ENCODE results near the gene KIF18B.
A peak's percentile ranks its signal among the peaks of the same experiment; 100 is the strongest.

KIF18B gene

GRCh38 chr17:44988044-44988942 is 40.7 kb upstream of the KIF18B start:
- no peak for DNase-seq (ENCODE audit: low read depth, low spot score)
- no peak for TF ChIP-seq CTCF (IDR thresholded peaks at IDR 0.05; ENCODE audit: low read depth, low read length)
- H3K4me3 ChIP-seq (ENCODE audit: low read depth, low read length): no peak overlapping the region
- in situ Hi-C loops (cut with HindIII; ENCODE audit: low sequenced_read_pairs): no loop called here

- in situ Hi-C loops (cut with HindIII; ENCODE audit: low sequenced_read_pairs): no loop called here
- no peak overlapping the region for H3K4me3 ChIP-seq (ENCODE audit: low read depth, low read length)
- TF ChIP-seq CTCF (IDR thresholded peaks at IDR 0.05; ENCODE audit: low read depth, low read length): no peak
- no peak for DNase-seq (ENCODE audit: low read depth, low spot score)
Observed at GRCh38 chr17:44983563-44983962, 36.0 kb upstream of the KIF18B start.

DNA sequence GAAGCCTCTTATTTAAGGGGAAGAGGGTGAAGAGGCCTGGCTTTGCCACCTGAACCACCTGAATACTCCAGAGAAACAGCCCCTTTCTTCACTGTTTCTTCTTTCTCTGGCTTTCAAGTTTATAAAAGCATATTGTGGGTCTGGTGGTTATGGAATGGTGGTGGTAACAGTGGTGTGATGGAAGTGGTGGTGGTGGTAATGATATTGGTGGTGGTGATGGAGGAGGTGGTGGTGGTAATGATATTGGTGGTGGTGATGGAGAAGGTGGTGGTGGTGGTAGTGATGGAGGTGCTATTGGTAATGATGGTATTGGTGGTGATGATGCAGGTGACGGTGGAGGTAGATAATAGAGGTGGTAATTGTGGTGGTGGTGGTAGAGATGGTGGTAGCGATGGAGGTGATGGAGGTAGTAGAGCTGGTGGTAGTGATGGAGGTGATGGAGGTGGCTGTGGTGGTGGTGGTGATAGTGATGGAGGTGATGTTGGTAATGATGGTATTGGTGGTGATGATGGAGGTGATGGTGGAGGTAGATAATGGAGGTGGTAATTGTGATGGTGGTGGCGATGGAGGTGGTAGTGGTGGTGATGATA is 34.6 kb upstream of the KIF18B start:
- no peak for TF ChIP-seq CTCF (IDR thresholded peaks at IDR 0.05; ENCODE audit: low read depth, low read length)
- in situ Hi-C loops (cut with HindIII; ENCODE audit: low sequenced_read_pairs): no loop called here
- DNase-seq (ENCODE audit: low read depth, low spot score): no peak
- H3K4me3 ChIP-seq (ENCODE audit: low read depth, low read length): no peak overlapping the region

DNA sequence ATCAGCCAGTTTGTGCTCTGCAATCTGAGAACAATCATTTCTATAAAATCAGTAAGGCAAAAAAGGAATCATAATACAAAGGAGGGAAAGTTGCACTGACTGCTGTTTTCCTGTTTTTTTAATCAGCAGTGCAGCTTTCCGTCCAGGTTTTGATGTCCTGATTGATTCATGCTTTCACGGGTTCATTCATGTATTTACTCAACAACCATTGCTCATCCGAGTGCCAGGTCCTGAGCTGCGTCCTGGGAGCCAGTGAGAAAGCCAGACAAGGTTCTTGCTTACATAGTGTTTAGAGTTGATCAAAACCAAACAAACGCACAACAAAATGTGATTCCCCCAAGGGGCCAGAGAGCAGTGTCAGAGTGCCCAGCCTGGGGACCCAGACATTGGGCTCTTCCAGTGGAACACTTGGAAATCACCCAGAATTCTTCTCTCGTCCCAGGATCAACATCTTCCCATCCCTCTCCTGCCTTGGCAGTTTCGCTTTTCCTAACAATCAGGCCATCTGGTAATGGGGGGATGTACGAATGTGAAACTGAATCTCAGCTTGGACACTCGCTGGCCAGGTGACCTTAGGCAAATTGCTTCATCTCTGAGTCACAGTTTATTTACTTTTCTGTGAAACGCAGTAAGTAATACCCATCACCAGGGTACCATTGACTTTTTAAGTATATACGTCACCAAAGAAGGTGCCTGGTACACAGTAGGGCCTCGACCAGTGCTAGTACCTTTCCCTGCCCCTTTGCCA is 33.8 kb upstream of the KIF18B start:
- TF ChIP-seq CTCF (IDR thresholded peaks at IDR 0.05; ENCODE audit: low read depth, low read length): no peak
- in situ Hi-C loops (cut with HindIII; ENCODE audit: low sequenced_read_pairs): no loop called here
- H3K4me3 ChIP-seq (ENCODE audit: low read depth, low read length): peak overlapping the region; percentile 3
- DNase-seq (ENCODE audit: low read depth, low spot score): peak; percentile 64

GRCh38 chr17:44979426-44979995 is 31.9 kb upstream of the KIF18B start:
- in situ Hi-C loops (cut with HindIII; ENCODE audit: low sequenced_read_pairs): no loop called here
- TF ChIP-seq CTCF (IDR thresholded peaks at IDR 0.05; ENCODE audit: low read depth, low read length): no peak
- H3K4me3 ChIP-seq (ENCODE audit: low read depth, low read length): no peak overlapping the region
- no peak for DNase-seq (ENCODE audit: low read depth, low spot score)

DNA sequence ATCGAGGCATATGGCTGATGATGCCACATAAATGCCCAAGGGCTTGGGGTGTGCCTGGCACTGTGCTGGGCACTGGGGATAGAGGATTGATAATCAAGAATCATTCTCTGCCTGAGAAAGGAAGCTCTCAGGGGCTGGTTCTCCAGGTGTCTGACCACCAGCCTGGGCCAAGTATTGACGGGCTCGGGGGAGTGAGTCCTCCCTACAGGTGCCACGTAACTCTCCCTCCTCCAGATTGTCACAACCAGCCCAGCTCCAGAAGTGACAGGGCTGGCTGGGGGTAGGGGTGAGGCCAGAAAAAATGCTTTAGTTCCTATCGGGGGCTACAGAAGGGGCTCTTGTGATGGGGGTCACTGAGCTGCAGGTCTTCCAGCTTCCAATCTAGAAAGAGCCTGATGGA is 31.2 kb upstream of the KIF18B start:
- in situ Hi-C loops (cut with HindIII; ENCODE audit: low sequenced_read_pairs): no loop called here
- DNase-seq (ENCODE audit: low read depth, low spot score): no peak
- no peak for TF ChIP-seq CTCF (IDR thresholded peaks at IDR 0.05; ENCODE audit: low read depth, low read length)

More for the DNA sequence above, 31.2 kb upstream of the KIF18B start:
- H3K4me3 ChIP-seq (ENCODE audit: low read depth, low read length): no peak overlapping the region

All from astrocyte of the spinal cord (primary cell).